GM23338 (cell line): ENCODE measurements around the gene NFIB.

ENCODE experiments used
- CREB1 ChIP-seq: fragments of 250-450 bp; sonication (Bioruptor Pico); IDR thresholded peaks from 2 replicates; pipeline ENCODE4 v1.5.0; 2020; ENCODE audit warnings: low read depth, mild to moderate bottlenecking, moderate library complexity
- CTCF ChIP-seq, 2 experiments: fragments of 200-600 bp in 1 of 2; sonication (generic) in 1 of 2; conservative IDR thresholded peaks; 2 replicates each; pipeline versions ENCODE4 v1.5.1 to v1.6.1; 2016 to 2017; ENCODE audit warnings: antibody characterized with exemption in 2 of 2, low read depth in 2 of 2, mild to moderate bottlenecking in 2 of 2, moderate library complexity in 1 of 2
- EZH2 ChIP-seq: fragments of 200-600 bp; sonication (generic); IDR thresholded peaks from one replicate; pipeline ENCODE4 v1.8.0; 2017; ENCODE audit warnings: antibody characterized with exemption, mild to moderate bottlenecking, low read depth; ENCODE audit not compliant: unreplicated experiment
- EZH2phosphoT487 ChIP-seq: fragments of 200-600 bp; sonication (generic); IDR thresholded peaks from one replicate; pipeline ENCODE4 v1.8.1; 2018; ENCODE audit warnings: antibody characterized with exemption; ENCODE audit not compliant: unreplicated experiment
- JUNB ChIP-seq: IDR thresholded peaks from one replicate; pipeline ENCODE4 v1.6.1; 2016; ENCODE audit warnings: antibody characterized with exemption; ENCODE audit not compliant: unreplicated experiment
- NANOG ChIP-seq: IDR thresholded peaks from 2 replicates; pipeline ENCODE4 v1.6.1; 2016; ENCODE audit warnings: antibody characterized with exemption, borderline replicate concordance
- POLR2AphosphoS5 ChIP-seq: IDR thresholded peaks from 2 replicates; pipeline ENCODE4 v1.6.1; 2016; ENCODE audit warnings: antibody characterized with exemption, low read depth
- ZNF114 ChIP-seq: fragments of 250-450 bp; sonication (Bioruptor Pico); IDR thresholded peaks from 2 replicates; pipeline ENCODE4 v1.5.0; 2020; ENCODE audit warnings: mild to moderate bottlenecking, moderate library complexity
- ZNF331 ChIP-seq: fragments of 250-450 bp; sonication (Bioruptor Pico); IDR thresholded peaks from 2 replicates; pipeline ENCODE4 v1.5.0; 2020; ENCODE audit warnings: low read depth, mild to moderate bottlenecking, moderate library complexity
- TF ChIP-seq, protein P1 (sequence below): IDR thresholded peaks from one replicate; pipeline ENCODE4 v1.6.1; 2018; ENCODE audit warnings: antibody characterized with exemption; ENCODE audit not compliant: unreplicated experiment

DNA sequence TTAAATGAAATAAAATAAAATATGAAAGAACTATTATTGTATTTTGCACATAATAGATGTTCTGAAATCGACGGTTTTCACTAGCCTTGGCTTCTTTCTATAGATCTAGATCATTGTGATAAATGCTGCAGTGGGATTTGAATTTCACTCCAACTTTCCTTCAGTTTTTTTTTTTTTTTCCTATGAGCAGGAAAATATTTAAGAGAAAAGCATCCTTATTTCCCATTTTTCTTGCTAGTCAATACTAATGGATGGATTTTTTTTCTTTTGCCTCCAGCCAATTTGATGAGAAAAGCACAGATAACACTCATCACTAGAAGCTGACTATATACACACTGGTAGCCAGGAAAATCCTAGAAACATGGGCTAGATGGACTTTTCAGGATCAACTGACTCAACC lies 249.0 kb downstream of the NFIB start:
- TF ChIP-seq CTCF (conservative IDR thresholded peaks at IDR 0.05; ENCODE audit: low read depth in 2 of 2) (no peak), POLR2AphosphoS5 (no peak), ZNF114 (no peak), EZH2 (no peak), JUNB (no peak), CREB1 (CRISPR knock-in tag) (no peak), EZH2phosphoT487 (no peak), ZNF331 (CRISPR knock-in tag) (no peak), NANOG (no peak)
- TF ChIP-seq, protein P1, sequence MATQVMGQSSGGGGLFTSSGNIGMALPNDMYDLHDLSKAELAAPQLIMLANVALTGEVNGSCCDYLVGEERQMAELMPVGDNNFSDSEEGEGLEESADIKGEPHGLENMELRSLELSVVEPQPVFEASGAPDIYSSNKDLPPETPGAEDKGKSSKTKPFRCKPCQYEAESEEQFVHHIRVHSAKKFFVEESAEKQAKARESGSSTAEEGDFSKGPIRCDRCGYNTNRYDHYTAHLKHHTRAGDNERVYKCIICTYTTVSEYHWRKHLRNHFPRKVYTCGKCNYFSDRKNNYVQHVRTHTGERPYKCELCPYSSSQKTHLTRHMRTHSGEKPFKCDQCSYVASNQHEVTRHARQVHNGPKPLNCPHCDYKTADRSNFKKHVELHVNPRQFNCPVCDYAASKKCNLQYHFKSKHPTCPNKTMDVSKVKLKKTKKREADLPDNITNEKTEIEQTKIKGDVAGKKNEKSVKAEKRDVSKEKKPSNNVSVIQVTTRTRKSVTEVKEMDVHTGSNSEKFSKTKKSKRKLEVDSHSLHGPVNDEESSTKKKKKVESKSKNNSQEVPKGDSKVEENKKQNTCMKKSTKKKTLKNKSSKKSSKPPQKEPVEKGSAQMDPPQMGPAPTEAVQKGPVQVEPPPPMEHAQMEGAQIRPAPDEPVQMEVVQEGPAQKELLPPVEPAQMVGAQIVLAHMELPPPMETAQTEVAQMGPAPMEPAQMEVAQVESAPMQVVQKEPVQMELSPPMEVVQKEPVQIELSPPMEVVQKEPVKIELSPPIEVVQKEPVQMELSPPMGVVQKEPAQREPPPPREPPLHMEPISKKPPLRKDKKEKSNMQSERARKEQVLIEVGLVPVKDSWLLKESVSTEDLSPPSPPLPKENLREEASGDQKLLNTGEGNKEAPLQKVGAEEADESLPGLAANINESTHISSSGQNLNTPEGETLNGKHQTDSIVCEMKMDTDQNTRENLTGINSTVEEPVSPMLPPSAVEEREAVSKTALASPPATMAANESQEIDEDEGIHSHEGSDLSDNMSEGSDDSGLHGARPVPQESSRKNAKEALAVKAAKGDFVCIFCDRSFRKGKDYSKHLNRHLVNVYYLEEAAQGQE, result no peak
